ENCODE results near the gene SCN4B.
"Not testable (repeated sequence)": the region's sequence is repeated elsewhere in the genome, so short reads cannot be mapped to it uniquely, and the experiment has no call there.

The SCN4B gene, protein sequence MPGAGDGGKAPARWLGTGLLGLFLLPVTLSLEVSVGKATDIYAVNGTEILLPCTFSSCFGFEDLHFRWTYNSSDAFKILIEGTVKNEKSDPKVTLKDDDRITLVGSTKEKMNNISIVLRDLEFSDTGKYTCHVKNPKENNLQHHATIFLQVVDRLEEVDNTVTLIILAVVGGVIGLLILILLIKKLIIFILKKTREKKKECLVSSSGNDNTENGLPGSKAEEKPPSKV

DNA sequence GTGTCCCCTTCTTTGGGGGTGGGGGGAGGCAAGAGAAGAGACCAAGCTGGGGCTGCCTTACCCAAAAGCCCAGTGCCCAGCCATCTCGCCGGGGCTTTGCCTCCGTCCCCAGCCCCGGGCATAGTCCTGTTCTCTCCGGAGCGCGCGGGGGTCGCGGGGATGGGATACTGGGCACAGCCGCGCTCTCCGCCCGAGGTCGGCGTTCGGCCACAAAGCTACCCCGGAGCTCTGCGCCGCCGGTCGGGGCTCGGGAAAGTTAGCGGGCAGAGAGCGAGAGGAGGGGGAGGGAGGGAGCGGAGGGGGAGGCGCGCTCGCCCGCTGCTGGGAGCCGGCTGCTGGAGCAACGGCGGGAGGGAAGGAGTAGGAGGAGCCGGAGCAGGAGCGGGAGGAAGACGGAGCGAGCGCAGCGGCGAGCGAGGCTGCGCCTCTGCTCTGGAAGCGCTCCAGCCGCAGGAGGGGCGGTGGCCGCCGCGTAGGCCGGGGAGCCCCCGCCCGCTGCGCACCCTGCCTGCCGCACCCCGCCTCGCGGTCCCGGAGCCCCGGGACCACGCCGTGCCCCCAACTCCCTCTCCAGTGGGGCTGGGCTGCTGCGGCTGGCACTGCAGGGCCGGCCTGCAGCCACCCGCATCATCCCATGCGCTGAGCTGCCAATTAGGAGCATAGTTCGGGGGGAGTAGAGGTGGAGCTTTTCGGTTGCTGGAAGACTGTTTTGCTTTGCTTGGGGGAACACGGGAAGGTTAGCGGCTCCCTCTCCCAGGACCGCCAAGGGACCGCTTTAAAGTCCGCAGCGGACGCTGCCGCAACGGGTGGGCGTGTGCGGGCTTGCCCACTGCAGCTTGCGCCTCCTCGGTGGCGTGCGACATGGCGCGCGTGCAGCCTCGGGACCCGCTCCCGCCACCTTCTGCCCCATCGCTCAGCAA lies at the start of gene SCN4B:
Gene SCN4B (minus strand): TSS at position 272 of the 920 bp plus-strand sequence. CDS start 150 bp downstream, at position 122.
- no peak for DNase-seq

GRCh38 chr11:118201966-118202365 lies 49.3 kb upstream of the SCN4B start:
- DNase-seq, result no peak

DNA sequence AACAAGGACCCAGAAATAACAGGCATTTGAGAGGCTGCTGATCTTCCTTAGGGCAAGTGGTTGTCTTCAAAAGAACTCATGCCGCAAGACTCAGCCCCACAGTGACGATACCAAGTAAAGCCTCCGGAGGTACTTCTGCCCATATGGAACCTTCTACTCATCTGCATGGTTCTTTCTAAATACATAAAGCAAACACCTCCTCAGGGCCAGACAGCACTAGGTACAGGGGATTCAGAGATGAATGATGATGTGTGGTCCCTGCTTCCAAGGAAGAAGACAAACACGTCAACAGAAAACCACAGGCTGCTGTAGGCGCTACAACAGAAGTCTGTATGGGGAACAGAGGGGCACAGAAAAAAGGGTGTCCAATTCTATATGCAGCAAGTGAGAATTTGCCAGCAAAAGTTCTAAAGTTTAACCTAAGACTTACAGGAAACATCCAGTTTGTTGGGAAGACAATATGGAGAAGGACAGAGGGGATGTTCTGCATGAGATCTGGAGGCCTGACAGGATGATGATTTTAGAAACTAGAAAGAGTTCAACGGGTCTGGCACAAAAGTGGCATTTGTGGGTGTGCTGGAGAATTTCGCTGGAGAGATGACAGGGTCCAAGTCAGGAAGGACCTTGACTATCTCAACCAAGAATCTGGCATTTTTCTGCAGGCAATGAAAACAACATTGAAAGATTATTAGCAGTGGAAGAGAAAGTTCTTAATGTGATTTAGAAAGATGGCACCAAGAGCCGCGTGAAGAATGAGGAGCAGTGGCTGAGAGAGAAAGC lies 48.5 kb upstream of the SCN4B start:
- peak; percentile 23 for DNase-seq

GRCh38 chr11:118200497-118200896 lies 47.9 kb upstream of the SCN4B start:
- no peak for DNase-seq

DNA sequence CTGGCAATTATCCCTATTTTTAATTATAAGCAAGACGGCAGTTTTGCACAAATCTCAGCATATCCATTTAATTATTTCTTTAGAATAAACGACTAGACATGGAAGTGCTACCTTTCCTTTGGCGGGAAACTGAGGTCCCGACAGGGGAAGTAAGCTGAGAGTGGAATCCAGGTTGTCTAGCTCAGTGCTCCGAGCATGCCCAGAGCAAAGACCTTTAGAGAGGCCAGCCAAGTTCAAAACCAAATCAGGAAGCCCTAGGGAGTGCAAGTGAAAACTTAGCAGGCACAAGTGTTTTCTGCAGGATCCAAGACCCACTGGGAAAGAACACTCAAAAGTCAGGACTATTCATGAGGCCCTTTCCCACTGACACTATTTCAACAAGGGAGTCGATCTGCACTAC lies 46.5 kb upstream of the SCN4B start:
- no peak for DNase-seq

- peak; percentile 83 for DNase-seq
Observed at GRCh38 chr11:118198370-118198769, 45.7 kb upstream of the SCN4B start.

DNA sequence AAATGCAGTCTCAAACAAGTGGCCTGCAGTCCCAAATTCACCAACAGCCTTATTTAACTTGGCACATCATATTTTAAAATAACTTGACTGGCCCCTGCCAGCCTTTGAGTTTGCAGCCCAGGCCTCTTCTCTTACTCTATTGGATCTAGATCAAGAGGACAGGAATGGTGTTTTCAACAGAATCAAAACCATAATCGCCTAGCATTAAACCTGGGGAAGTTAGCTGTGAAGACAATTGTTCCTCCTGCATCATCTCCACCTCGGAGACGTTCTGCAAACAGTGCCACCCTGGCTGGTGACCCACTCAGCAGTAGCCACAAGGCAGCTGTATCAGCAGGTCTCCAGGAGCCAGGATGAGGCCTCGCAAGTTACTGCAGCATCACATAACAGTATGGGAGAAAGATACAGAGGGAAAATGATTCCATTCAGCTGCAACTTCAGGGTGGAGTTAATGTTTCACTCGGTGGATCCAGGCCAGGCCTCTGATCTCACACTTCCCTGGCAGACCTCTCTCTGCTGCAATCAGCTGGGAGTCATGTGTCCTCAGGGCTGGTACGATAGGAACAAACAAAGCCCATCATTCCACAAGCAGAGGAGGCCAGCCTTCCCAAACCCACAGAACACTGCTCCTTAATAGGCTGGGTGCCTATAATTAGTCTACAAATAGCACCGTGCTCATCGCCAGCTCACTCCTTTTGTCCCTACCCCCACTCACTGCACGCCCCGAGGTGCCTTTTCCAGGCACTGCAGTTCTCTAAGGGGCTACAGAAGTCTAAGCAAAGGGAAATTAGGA lies 42.4 kb upstream of the SCN4B start:
- DNase-seq, result no peak

- DNase-seq, result no peak
Observed at GRCh38 chr11:118193910-118194566, 41.4 kb upstream of the SCN4B start.

DNA sequence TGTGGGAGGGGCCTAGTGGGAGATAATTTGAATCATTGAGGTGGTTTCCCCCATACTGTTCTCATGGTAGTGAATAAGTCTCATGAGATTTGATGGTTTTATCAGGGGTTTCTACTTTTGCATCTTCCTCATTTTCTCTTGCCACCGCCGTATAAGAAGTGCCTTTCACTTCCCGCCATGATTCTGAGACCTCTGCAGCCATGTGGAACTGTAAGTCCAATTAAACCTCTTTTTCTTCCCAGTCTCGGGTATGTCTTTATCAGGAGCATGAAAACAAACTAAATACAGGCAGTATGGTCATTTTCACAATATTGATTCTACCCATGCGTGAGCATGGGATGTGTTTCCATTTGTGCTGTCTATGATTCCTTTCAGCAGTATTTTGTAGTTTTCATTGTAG lies 40.2 kb upstream of the SCN4B start:
- not testable (repeated sequence) for DNase-seq

- not testable (repeated sequence) for DNase-seq
Observed at GRCh38 chr11:118190942-118191506, 38.4 kb upstream of the SCN4B start.

DNA sequence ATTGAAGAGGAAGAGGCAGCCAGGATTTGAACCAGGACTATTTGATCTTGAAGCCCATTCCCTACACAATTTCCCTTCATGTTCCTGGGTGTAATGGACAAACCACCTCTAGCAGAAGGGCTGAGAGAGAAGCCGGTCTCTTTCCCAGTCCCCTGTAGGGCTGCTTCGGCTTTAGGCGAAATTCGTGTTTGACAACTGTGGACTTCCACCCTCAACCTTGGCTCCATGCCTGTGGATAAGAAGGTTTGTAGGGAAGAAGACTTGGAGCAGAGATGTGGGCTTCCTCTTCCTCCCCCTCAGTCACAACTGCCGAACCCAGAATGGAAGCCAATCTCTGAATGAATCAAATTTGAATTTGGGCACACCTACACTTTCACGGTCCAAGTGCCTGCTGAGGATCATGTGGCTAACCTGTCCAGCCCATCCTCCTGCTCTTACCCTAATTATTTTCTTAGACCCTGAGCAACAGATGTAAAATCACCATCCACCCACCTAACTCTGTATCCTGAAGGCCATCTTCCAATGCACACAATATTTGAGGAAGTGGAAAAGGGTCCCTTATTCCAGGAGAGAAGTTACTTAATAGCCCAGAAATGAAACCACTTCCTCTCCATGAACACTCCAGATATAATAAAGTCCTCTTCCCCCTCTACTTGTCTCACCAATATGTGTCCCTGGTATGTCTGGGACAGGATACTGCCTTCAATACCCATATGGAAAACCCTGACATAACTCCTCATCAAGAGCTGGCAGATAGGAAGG lies 33.9 kb upstream of the SCN4B start:
- DNase-seq, result no peak

DNA sequence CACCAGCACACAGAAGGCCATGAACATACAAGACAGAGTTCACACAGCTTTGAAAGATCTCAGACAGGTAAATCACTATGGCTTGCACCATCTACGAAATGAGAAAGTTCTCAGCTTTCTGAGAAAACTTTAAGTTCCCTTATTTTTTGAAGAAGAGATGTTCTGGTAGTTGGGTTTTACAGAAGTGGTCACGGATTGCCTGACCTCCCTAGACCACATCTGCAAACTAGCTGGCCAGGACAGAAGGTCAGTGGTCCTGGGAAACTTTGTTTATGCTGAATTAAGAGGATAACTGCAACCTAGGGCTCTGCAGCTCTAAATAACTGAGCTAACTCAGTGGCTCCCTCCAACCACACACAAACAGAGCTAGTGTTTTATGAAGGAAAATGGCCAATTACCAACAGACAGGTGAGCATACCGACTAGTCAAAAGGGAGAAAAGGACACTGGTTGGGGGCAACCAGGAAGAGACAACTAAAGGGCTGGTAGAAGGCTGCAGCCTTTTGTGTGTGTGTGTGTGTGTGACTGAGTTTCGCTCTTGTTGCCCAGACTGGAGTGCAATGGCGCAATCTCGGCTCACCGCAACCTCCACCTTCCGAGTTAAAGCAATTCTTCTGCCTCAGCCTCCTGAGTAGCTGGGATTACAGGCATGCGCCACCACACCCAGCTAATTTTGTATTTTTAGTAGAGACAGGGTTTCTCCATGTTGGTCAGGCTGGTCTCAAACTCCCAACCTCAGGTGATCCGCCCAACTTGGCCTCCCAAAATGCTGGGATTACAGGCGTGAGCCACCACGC lies 32.4 kb upstream of the SCN4B start:
- DNase-seq, result no peak

DNA sequence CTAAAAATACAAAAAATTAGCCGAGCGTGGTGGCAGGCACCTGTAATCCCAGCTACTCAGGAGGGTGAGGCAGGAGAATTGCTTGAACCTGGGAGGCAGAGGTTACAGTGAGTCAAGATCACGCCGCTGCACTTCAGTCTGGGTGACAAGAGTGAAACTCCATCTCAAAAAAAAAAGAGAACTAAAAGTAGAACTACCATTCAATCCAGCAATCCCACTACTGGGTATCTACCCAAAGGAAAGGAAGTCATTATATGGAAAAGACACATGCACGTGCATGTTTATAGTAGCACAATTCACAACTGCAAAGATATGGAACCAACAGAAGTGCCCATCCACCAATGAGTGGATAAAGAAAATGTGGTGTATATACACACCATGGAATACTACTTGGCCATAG lies 31.1 kb upstream of the SCN4B start:
- not testable (repeated sequence) for DNase-seq

DNA sequence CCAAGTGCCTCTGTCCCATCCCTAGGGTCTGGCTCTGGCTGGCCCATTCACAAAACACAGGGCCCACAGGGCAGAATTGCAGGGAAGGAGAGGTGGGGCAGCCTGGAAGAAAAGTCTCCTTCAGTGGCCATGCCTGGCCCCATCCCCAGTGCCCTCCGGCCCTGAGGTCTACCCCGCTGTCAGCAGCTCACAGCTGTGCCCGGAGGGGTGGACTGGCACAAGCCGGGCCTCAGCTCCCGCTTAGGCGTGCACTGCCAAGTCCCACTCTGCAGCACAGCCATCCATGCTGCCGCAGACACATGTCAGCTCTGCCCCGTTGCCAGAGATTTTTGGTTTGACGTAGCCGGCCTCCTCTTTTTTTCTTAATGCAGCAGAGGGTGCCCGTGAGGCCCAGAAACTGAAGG lies 27.7 kb upstream of the SCN4B start:
- no peak for DNase-seq

GRCh38 chr11:118176778-118177134 lies 24.1 kb upstream of the SCN4B start:
- no peak for DNase-seq

DNA sequence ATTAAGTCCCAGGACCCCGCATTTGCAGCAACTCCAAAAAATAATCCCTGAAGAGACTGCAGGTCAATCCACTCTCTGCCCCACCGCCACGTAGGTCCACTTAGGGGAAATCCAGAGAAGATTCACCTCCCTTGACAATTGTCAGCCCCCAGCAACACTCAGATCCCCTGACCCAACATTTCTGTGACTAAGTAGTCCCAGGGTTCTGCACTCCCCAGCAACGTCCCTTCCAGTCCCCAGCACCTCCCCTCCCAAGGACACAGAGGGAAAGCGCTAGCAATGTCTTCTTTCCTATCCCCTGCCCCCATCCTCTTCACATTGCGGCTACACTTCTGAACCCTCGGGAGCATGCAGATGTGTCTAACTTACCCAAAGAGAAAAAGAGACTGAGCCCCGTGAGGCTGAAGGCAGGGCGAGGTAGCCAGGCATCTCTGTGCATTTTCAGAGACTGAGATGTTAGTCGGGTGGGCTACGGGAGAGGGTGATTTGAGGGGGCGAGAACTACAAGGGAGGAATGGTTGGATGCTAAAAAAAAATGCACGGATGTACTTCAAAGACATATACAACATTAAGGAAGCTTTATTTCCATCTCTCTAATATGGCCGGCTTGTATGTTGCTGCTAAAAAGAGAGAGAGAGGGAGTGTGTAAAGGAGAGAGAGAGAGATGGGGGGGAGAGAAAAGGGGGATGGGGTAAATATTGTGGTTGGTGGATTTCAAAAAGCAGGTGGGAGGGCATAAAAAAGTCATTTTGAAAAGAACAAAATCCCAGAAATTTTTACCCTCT lies 23.6 kb upstream of the SCN4B start, which contains the start of gene SCN2B:
Gene SCN2B (minus strand): TSS at position 647 of the 785 bp plus-strand sequence. CDS start 208 bp downstream, at position 439.
- no peak for DNase-seq

DNA sequence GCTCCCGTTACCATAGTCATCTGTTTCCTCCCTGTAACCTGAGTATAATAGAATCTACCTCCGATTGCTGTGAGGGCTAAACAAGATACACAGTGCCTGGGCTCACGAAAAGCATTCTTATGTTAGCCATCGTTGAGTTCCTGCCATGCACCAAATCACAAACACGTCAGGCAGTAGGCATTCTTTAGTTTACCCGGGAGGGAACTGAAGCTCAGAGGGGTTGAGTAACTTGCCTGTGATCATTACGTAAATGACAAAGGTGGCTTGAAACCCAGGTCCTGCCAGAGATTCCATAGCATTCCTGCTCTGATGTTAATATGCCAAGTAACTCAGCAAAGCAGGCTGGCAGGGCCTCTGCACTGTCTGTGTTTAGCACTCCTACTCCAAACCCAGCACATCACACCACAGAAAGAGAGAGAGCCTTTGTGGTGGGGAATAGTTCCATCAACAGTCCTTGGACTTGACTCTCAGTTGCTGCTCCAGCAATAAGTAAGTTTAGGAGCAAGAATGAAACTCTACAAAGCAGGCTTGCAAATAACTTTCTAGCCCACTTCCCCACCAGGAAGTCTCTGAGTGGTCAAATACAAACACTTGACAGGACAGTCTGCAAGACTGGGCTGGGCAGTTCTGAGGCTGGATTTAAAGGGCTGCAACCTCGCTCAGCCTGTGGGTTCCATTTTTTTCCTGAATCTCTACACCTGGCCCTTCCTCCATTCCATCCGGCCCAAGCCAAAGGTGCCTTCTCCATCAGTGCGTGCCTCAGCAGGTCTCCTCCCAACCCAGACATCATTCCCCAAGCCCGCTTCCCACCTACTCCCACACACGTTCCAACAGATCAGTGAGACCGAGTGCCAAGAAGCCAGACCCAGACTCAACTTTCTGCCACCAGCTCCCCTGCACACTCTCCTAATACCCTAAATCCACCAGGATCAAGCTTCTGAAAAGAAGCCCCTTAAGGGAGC lies 22.7 kb upstream of the SCN4B start:
- DNase-seq, result no peak
